Stimulated activated CD8-positive, alpha-beta memory T cell treated with anti-CD3 and anti-CD28 coated beads, Interleukin-2, amount 100 ng/mL, for 1 hour (primary cell): Measurements from ENCODE around the gene HCAR3.
"Not testable (repeated sequence)": the region's sequence is repeated elsewhere in the genome, so short reads cannot be mapped to it uniquely, and the experiment has no call there.

Source experiments
- DNase-seq, 2 donors: peaks; one replicate each; pipeline ENCODE4 v3.0.0-alpha.2; 2020; ENCODE audit warnings: low read depth in 2 of 2

The HCAR3 gene

DNA sequence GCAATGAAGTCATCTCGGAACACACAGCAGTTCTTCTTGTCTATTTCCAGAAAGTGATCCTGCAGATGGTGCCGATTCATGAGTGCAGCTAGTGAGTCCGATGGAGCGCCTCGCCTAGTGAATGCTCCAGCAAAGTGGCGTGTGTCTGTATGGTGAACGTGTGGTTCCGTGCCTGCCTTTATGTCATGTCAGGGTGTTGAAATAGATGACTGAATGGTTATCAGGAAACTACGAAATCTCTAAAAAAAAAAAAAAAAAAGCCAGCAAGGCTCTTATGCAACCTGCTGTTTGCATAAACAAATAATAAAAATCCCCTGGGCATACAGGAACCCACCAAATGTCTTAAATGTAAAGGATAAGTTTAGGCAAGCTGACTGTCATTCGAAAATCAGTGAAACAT is at the start of gene HCAR3:
HCAR3 (minus strand) TSS at position 154 of the 400 bp plus-strand sequence; CDS start at position 80, 74 bp downstream.
- DNase-seq = not testable (repeated sequence)

DNA sequence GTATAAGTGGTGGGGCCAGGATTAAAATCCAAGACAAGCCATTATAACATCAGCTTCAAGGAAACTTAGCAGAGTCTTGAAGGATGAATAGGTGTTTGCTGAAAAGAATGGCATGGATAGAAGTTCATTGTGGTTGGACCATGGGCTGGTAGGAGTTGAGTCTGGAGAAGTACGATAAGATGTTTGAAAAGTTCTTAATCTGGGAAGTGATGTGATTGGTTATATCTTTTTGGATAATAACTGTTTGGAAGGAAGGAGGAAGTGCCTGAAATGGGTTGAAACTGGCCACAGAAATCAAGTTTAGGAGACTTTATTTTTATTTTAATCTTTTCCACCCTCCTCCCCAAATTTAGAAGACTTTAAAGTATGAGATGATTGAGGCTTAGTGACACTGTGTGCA is 41.0 kb upstream of the HCAR3 start:
- DNase-seq = no peak

DNA sequence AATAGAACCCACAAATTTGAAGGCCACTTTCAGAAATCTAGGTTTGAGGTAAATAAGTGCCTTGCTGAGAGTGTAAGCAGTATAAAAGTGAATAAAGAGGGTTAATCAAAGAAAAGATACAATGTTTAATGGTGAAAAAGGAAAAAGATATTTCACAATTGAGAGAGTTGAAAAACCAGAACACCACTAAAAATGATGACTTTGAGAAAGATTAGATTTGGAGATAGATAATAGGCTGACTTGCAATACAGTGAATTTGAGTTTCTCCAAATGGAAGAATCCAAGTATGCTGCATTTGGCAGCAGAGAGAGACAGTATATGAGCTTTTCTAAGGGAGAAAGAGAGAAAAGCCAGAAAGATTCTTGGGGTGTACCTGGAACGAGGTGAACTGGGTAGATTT is 38.2 kb upstream of the HCAR3 start:
- DNase-seq = no peak

- DNase-seq = no peak
Measured at GRCh38 chr12:122753319-122753650, 36.7 kb upstream of the HCAR3 start.

- DNase-seq = peak; percentile 99
Measured at GRCh38 chr12:122752464-122753318, 36.1 kb upstream of the HCAR3 start, which contains the start of gene DENR. TSS of gene DENR (plus strand) at chr12:122752824. CDS start at chr12:122753702, 878 bp downstream.

- not testable (repeated sequence) for DNase-seq
Measured at GRCh38 chr12:122750781-122751515, 34.3 kb upstream of the HCAR3 start.

DNA sequence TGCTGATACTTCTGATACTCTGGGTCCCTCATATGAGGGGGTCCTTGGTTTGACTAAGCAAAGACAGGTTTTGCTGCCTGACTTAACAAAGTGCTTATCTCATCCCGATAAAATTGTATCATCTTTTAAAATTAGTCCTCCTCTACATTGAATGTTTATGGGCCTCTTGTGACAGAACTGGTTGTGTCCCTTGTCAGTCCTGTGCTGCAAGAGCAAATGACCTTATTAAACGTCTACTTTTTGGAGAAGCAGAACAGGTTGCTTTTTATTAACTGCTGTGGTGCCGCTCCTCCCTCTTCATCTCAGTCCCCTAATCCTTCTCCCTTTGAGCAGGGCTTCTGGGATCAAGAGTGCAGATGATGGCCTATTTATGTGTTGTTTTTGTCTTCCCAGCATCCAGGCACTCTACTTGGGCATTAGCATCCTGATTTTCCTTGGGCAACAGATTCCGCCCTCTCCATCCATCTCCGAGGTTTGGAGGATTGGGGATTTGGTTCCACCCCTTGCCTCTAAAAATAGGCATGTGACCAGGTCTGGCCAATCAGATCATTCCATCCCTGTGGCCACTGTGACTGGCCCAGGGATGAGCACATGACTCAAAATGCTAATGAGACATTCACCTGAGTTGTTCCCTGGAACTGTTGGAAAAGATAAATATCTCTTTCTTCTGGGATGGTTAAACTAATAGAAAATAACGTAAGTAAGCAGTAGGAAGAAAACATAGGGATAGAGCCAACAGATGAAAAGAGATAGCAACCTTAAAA is 33.1 kb upstream of the HCAR3 start:
- no peak for DNase-seq

DNA sequence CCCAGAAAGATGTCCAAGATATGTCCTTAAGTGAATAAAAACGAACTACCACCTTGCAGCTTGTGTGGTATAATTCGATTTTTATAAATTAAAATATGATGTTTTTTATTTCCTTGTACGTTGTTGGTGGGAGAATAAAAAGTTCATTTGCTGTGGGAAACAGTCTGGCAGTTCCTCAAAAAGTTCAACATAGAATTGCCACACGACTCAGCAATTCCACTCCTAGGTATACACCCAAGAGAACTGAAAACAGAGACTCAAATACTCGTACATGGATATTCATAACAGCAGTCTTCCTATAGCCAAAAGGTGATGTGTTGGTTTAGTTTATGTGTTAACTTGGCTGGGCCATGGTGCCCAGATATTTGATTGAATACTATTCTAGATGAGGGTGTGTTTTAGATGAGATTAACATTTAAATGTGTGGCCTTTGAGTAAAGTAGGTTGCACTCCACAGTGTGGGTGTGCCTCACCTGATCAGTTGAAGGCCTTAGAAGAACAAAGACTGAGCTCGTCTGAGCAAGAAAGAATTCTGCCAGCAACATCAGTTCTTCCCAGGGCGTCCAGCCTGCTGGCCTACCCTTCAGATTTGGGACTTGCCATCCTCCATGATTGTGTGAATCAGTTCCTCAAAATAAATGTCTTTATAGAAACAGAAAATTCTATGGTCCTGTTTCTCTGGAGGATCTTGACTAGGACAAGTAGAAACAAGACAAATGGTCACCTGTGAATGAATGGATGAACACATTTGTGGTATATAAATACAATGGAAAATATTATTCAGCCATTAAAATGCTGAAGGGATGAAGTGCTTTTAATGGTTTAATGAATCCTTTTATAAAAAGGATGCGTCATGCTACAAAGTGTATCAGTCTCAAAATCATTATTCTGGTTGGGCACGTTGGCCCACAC is 30.9 kb upstream of the HCAR3 start:
- DNase-seq = no peak

GRCh38 chr12:122743895-122744525 is 27.4 kb upstream of the HCAR3 start:
- DNase-seq = no peak

DNA sequence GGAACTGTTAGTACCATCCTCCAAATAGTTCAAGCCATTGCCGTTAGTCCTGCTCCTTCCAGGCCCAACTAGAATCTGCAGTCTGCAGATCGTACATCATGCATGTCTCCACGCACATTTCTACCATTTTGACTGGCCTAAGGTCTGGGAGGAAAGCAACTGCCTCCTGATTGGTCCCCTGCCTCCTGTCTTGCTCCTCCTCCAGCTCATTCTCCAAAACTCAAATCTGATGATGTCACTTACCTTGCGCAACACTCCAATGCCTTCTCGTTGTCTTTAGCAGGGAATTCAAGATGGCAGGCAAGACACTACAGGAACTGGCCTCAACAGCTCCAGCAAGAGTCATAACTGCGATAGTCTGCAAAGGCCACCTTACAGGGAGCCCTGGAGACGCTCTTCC is 23.7 kb upstream of the HCAR3 start:
- no peak for DNase-seq

DNA sequence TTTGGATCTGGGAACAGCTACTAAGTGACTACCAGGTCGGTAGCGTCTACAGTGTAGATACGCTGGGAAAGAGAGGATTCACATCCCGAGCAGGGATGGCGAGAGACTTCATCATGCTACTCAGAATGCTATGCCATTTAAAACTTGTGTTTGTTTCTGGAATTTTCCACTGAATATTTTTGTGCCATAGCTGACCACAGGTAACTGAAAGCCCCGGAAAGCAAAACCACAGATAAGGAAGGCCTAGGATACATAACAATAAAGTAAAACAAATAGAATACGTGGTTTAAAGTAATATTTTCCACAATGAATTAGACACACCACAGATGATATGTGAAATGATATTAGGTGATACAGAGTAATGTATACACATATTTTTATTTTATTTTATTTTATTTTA is 22.0 kb upstream of the HCAR3 start:
- no peak for DNase-seq

DNA sequence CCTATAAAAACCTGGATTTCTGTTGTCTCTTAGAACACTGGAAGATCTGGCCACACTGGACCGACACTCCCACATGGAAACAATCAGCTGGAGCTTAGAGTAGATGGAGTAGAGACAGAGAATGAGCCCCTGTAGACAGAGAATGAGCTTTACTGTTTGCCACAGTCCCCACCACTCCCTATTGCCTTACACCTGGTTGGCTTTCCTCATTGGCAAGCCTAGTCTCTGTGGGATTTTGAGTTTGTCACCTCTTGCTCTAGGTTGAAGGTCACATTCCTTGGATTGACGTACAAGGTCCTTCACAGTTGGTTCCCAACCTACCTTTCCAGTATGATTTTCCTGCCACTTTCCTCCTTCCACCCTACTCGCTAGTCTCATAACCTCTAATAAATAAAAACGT is 16.0 kb upstream of the HCAR3 start:
- DNase-seq = no peak

DNA sequence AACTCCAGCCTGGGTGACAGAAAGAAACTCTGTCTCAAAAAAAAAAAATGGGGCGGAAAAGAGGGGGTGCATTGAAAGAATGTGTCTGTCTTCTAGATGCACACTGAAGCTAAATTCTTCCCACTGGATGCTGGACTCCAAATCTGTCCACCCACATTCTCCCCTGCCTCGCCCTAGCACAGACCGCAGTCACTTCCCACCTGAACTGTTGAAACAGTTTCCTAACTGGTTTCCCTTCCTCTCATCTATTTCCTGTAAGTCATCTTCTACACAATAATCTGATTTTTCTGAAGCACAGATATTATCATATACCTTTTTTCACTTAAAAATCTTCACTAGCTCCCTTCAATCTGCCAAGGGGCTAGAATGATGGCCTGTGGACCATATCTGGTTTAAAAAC is 15.6 kb upstream of the HCAR3 start:
- DNase-seq = no peak

DNA sequence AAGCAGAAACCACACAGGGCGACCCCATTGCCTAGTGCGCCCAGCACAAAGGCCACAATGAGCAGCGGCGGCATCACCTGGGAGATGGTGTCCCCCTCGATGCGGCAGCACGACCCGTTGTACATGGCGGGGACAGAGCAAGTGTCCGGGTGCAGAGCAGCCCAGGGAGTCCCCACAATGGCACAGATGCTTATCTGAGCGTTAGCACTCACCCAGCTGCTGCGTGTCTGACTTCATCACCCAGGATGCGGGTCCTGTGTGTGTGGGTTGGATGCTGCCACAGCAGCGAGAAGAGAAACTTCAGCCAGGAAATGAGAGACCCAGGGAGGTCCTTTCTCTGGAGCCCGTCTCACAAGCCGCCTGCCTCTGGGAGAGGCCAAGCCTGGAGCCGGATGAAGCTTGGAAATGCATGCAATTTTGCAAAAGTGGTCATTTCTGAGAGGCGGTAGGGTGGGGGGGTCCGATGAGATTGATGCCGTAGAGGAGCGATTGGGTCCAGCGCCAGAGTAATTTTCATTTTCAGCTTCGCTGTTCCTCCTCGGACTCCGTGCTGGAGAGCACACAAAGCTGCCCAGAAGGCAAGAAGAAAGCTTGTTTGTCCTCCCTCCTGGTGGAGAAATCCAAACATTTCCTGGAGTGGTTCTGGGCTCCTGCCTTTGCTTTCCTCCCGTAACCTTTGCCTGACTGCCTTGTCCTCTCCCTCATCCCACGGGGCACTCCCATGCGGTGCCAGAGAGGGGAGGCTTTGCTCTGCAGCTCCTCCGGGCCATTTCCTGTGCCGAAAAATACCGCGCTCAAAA is 13.8 kb upstream of the HCAR3 start, which contains the start of gene HCAR1:
HCAR1 (minus strand) TSS at position 630 of the 800 bp plus-strand sequence; CDS start at position 125, 505 bp downstream.
- DNase-seq = no peak

DNA sequence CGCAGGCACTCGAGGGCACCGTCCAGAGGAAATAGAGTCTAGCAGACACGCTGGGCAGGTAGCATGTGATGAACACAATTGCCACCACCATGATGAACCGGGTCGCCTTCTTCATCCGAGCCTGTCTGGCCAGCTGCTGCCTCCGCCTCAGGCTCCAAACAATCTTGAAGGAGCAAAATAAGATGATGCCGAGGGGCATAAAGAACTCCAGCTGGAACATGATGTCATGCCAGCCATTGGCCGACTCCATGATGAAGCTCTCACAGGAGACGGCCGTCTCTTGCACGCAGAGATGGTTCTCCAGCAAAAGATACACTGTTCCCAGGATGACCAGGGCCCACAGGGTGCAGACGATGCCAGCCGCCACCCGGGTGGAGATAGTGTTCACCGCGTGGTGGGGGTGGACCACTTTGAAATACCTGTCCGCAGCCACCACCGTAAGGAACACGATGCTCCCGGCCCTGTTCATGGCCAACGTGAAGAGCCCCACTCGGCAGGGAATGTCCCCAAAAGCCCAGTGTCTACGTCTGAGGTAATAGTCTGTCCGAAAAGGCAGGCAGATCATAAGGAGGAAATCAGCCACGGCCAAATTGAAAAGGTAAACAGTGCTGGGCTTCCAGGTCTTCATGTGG is 13.1 kb upstream of the HCAR3 start:
- no peak for DNase-seq

DNA sequence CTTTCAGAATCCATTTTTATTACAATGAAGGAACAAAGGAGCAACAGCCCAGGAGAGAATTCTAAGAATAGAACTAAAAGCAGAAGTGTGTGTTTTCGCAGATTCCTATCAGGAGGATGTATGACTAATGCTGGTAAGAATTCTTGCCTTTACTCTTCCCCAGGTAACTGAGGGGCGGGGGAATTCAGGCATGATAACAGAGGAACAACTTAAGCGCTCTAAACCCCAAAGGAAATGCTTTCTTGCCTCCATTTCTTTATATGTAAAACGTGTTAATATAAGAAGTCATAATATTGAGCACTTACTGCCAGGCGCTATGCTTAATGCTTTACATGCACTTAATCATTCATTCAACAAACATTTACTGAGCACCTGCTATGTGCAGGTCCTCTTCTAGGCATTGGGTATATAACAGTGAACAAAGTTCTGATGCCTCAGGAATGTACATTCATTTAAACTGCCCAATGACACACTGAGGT is 9.5 kb upstream of the HCAR3 start:
- DNase-seq = no peak

DNA sequence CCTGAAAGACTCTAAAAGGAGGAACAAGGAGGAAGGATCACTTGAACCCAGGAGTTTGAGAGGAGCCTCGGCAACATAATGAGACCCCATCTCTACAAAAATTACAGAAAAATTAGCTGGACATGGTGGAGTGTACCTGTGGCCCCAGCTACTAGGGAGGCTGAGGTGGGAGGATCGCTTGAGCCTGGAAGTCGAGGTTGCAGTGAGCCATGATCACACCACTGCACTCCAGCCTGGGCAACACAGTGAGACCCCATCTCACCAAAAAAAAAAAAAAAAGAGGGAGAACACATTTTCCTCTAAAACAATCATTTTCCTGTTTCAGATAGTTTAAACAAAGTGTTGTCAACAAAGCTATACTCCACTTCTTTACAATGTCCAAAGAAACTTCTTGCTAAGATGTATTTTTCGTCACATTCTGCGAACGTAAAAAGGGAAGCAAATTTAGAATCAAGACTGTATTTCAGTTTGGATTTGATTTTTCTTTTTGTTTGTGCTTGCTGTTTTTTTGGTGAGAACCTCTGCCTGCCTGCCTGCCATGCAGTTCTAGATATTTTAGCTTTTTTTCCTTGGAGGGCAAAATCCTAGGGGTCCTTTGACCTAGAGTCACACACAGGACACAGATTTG is 9.0 kb upstream of the HCAR3 start:
- DNase-seq = no peak

GRCh38 chr12:122724641-122725243 is 8.1 kb upstream of the HCAR3 start:
- DNase-seq = no peak
